ENCODE results near the gene SETD7.
A peak's percentile ranks its signal among the peaks of the same experiment; 100 is the strongest.

GRCh38 chr4:139582044-139582443, 26.0 kb upstream of the SETD7 start:
- TF ChIP-seq CTCF (conservative IDR thresholded peaks at IDR 0.05 in 1 of 2, IDR thresholded peaks at IDR 0.05 in 1 of 2; ENCODE audit: low read depth in 1 of 2, low read length in 2 of 2), result peak in 1 of 2 donors; percentile 28
- no peak for TF ChIP-seq EZH2 (IDR thresholded peaks at IDR 0.05; ENCODE audit: low read length, missing control alignments)

Measured in fibroblast of lung (primary cell).